Stimulated activated effector memory CD8-positive, alpha-beta T cell treated with anti-CD3 and anti-CD28 coated beads, Interleukin-12 subunit alpha, Interleukin-12 subunit beta, amount 100 ng/mL, for 72 hours (primary cell): Measurements from ENCODE around the gene KRTAP4-16.
"Not testable (repeated sequence)": the region's sequence is repeated elsewhere in the genome, so short reads cannot be mapped to it uniquely, and the experiment has no call there.

Experiments used
- ATAC-seq: fragments of 150-1000 bp; cut with Tn5 transposase; 2 replicates; pipeline ENCODE4 v1.10.0; 2021
- DNase-seq, 2 donors: peaks; one replicate each; pipeline ENCODE4 v3.0.0; 2021 to 2022; ENCODE audit warnings: low spot score in 2 of 2
- H3K27ac Mint-ChIP-seq: one replicate; pipeline ENCODE4 v1.8.0; 2022; ENCODE audit warnings: mild to moderate bottlenecking, mixed read lengths
- H3K36me3 Mint-ChIP-seq: one replicate; pipeline ENCODE4 v1.8.0; 2022; ENCODE audit warnings: mild to moderate bottlenecking, mixed read lengths
- H3K4me1 Mint-ChIP-seq: one replicate; pipeline ENCODE4 v1.8.0; 2022; ENCODE audit warnings: mixed read lengths
- H3K4me3 Mint-ChIP-seq: one replicate; pipeline ENCODE4 v1.8.0; 2022; ENCODE audit warnings: mild to moderate bottlenecking, mixed read lengths
- H3K9me3 Mint-ChIP-seq: one replicate; pipeline ENCODE4 v1.8.0; 2022; ENCODE audit warnings: mixed read lengths

Gene KRTAP4-16

GRCh38 chr17:41103896-41104295 lies 1.9 kb upstream of the KRTAP4-16 start:
- H3K4me1 Mint-ChIP-seq, result no peaks in the 10 kb centered on the region
- H3K27ac Mint-ChIP-seq, result no peak overlapping the region

GRCh38 chr17:41099682-41100480 lies 2.1 kb downstream of the KRTAP4-16 start:
- not testable (repeated sequence) for ATAC-seq, H3K9me3 Mint-ChIP-seq, H3K4me3 Mint-ChIP-seq, H3K4me1 Mint-ChIP-seq, DNase-seq, H3K27ac Mint-ChIP-seq, H3K36me3 Mint-ChIP-seq

More at GRCh38 chr17:41103896-41104295, 1.9 kb upstream of the KRTAP4-16 start:
- DNase-seq, result no peak
- no peak overlapping the region for H3K4me3 Mint-ChIP-seq
- no peaks in the 10 kb centered on the region for H3K36me3 Mint-ChIP-seq
- H3K9me3 Mint-ChIP-seq, result no peaks in the 10 kb centered on the region
- no peak for ATAC-seq

GRCh38 chr17:41098481-41098880 lies 3.5 kb downstream of the KRTAP4-16 start:
- Mint-ChIP-seq H3K36me3 (no peaks in the 10 kb centered on the region), H3K9me3 (no peaks in the 10 kb centered on the region), H3K27ac (no peak overlapping the region), H3K4me1 (no peaks in the 10 kb centered on the region), H3K4me3 (no peak overlapping the region)
- ATAC-seq, result no peak
- DNase-seq, result no peak

GRCh38 chr17:41098042-41098441 lies 4.0 kb downstream of the KRTAP4-16 start, which contains the start of gene KRTAP4-8:
TSS of gene KRTAP4-8 (minus strand) at chr17:41098142. CDS start at chr17:41098084, 58 bp downstream.
- H3K4me1 Mint-ChIP-seq, result no peaks in the 10 kb centered on the region
- no peak within 1 kb of the TSS for H3K4me3 Mint-ChIP-seq
- ATAC-seq (no peak), DNase-seq (no peak)
- H3K36me3 Mint-ChIP-seq, result no peaks in the 10 kb centered on the region
- H3K27ac Mint-ChIP-seq, result no peak within 1 kb of the TSS
- H3K9me3 Mint-ChIP-seq, result no peaks in the 10 kb centered on the region

- Mint-ChIP-seq H3K9me3 (no peaks in the 10 kb centered on the region), H3K4me3 (no peak overlapping the region), H3K27ac (no peak overlapping the region), H3K4me1 (no peaks in the 10 kb centered on the region), H3K36me3 (no peaks in the 10 kb centered on the region)
- no peak for ATAC-seq
- no peak for DNase-seq
These were observed 6.0 kb downstream of the KRTAP4-16 start for GRCh38 chr17:41096055-41096454.

GRCh38 chr17:41088760-41089352 lies 13.2 kb downstream of the KRTAP4-16 start:
- DNase-seq, H3K9me3 Mint-ChIP-seq, H3K4me3 Mint-ChIP-seq, H3K4me1 Mint-ChIP-seq, H3K27ac Mint-ChIP-seq, ATAC-seq, H3K36me3 Mint-ChIP-seq: not testable (repeated sequence)

GRCh38 chr17:41084100-41084856 lies 17.7 kb downstream of the KRTAP4-16 start, which contains the start of gene KRTAP4-7:
TSS of gene KRTAP4-7 (plus strand) at chr17:41084150. CDS start at chr17:41084207, 57 bp downstream.
- not testable (repeated sequence) for ATAC-seq, DNase-seq

GRCh38 chr17:41083427-41083826 lies 18.6 kb downstream of the KRTAP4-16 start:
- H3K27ac Mint-ChIP-seq, H3K9me3 Mint-ChIP-seq: not testable (repeated sequence)

More at GRCh38 chr17:41084100-41084856, 17.7 kb downstream of the KRTAP4-16 start, which contains the start of gene KRTAP4-7:
- not testable (repeated sequence) for H3K27ac Mint-ChIP-seq, H3K4me3 Mint-ChIP-seq, H3K4me1 Mint-ChIP-seq, H3K9me3 Mint-ChIP-seq, H3K36me3 Mint-ChIP-seq

GRCh38 chr17:41082626-41083025 lies 19.4 kb downstream of the KRTAP4-16 start:
- no peak for DNase-seq
- Mint-ChIP-seq H3K9me3 (no peaks in the 10 kb centered on the region), H3K4me1 (no peaks in the 10 kb centered on the region), H3K36me3 (no peaks in the 10 kb centered on the region), H3K4me3 (no peak overlapping the region), H3K27ac (no peak overlapping the region)
- ATAC-seq, result no peak

More at GRCh38 chr17:41083427-41083826, 18.6 kb downstream of the KRTAP4-16 start:
- ATAC-seq, H3K4me3 Mint-ChIP-seq, DNase-seq, H3K36me3 Mint-ChIP-seq, H3K4me1 Mint-ChIP-seq: not testable (repeated sequence)

- no peaks in the 10 kb centered on the region for H3K9me3 Mint-ChIP-seq
- DNase-seq (no peak), ATAC-seq (no peak)
- H3K4me3 Mint-ChIP-seq, result no peak overlapping the region
- H3K36me3 Mint-ChIP-seq, result no peaks in the 10 kb centered on the region
- no peak overlapping the region for H3K27ac Mint-ChIP-seq
- no peaks in the 10 kb centered on the region for H3K4me1 Mint-ChIP-seq
These were observed 25.2 kb downstream of the KRTAP4-16 start for GRCh38 chr17:41076788-41077187.

GRCh38 chr17:41073676-41074075 lies 28.3 kb downstream of the KRTAP4-16 start:
- no peaks in the 10 kb centered on the region for H3K9me3 Mint-ChIP-seq
- no peak for ATAC-seq
- DNase-seq, result no peak
- H3K27ac Mint-ChIP-seq, result no peak overlapping the region
- H3K4me3 Mint-ChIP-seq, result no peak overlapping the region
- no peaks in the 10 kb centered on the region for H3K36me3 Mint-ChIP-seq
- no peaks in the 10 kb centered on the region for H3K4me1 Mint-ChIP-seq

GRCh38 chr17:41071606-41072360 lies 30.2 kb downstream of the KRTAP4-16 start:
- no peak overlapping the region for H3K4me3 Mint-ChIP-seq
- ATAC-seq, result no peak
- no peaks in the 10 kb centered on the region for H3K4me1 Mint-ChIP-seq
- no peak for DNase-seq
- no peaks in the 10 kb centered on the region for H3K36me3 Mint-ChIP-seq
- H3K9me3 Mint-ChIP-seq, result no peaks in the 10 kb centered on the region
- H3K27ac Mint-ChIP-seq, result no peak overlapping the region

GRCh38 chr17:41069031-41069430 lies 33.0 kb downstream of the KRTAP4-16 start:
- Mint-ChIP-seq H3K36me3 (no peaks in the 10 kb centered on the region), H3K4me1 (no peaks in the 10 kb centered on the region), H3K9me3 (no peaks in the 10 kb centered on the region), H3K4me3 (no peak overlapping the region), H3K27ac (no peak overlapping the region)
- no peak for ATAC-seq
- no peak for DNase-seq

- no peak for ATAC-seq
- no peak for DNase-seq
- Mint-ChIP-seq H3K27ac (no peak overlapping the region), H3K9me3 (no peaks in the 10 kb centered on the region), H3K36me3 (no peaks in the 10 kb centered on the region), H3K4me1 (no peaks in the 10 kb centered on the region), H3K4me3 (no peak overlapping the region)
These were observed 34.7 kb downstream of the KRTAP4-16 start for GRCh38 chr17:41067281-41067680.
